ENCODE results near the gene OVCA2. TPM values are rescaled to one million over a fixed set of nuclear protein-coding genes. Genes with fewer than 3 reads are reported as not detected.
"Not testable (repeated sequence)": the region's sequence is repeated elsewhere in the genome, so short reads cannot be mapped to it uniquely, and the experiment has no call there.

Gene OVCA2
- total RNA-seq, 1 donor from 2014 or later = 32.7 TPM

DNA sequence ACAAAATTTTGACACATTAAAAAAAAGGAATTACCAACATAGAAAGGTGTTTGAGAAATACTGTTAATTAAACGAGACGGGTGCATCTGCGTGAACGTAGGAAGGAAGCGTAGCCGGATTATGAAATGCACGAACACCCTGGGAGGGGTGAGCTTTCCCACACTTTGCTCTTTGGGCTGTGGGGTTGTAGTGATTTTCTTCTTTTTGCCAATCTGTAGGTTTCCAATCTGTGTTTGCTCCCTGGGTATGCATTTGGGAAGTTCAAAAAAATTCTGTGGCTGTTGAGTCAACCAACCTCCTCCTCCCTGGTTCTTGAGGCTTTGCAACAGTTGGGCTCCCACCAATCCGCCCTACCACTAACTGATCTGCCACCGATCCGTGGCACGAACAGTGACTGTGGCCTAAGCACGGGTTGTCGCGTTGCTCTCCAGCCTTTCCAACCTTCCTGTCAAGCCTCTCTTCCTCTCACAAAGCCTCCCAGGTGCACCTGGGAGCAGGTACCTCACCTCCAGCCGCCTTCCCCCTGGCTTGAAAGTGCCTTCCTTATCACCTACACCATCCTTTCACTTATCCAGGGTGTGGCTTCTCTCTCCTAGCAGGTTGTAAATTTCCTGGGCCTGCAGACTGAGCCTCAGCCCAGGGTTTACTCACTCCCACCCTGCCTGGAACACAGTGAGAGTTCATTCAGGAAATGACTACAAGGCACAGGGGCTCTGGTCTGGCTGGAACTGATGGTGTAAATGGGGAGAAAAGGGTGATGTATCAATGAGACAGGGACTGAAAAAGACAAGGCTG, 33.3 kb upstream of the OVCA2 start:
- Mint-ChIP-seq H3K27ac (ENCODE audit: unreplicated experiment) (no peak overlapping the region), H3K4me3 (ENCODE audit: unreplicated experiment) (no peak overlapping the region), H3K36me3 (ENCODE audit: low read depth, unreplicated experiment) (no peaks in the 10 kb centered on the region), H3K27me3 (ENCODE audit: unreplicated experiment) (peaks cover 8% of the 10 kb centered on the region), H3K9me3 (ENCODE audit: unreplicated experiment) (no peaks in the 10 kb centered on the region), H3K4me1 (ENCODE audit: unreplicated experiment) (no peaks in the 10 kb centered on the region)
- TF ChIP-seq, protein P1, sequence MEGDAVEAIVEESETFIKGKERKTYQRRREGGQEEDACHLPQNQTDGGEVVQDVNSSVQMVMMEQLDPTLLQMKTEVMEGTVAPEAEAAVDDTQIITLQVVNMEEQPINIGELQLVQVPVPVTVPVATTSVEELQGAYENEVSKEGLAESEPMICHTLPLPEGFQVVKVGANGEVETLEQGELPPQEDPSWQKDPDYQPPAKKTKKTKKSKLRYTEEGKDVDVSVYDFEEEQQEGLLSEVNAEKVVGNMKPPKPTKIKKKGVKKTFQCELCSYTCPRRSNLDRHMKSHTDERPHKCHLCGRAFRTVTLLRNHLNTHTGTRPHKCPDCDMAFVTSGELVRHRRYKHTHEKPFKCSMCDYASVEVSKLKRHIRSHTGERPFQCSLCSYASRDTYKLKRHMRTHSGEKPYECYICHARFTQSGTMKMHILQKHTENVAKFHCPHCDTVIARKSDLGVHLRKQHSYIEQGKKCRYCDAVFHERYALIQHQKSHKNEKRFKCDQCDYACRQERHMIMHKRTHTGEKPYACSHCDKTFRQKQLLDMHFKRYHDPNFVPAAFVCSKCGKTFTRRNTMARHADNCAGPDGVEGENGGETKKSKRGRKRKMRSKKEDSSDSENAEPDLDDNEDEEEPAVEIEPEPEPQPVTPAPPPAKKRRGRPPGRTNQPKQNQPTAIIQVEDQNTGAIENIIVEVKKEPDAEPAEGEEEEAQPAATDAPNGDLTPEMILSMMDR (IDR thresholded peaks at IDR 0.05; ENCODE audit: unreplicated experiment) = no peak
- no peak for DNase-seq (ENCODE audit: low spot score)

GRCh38 chr17:2009737-2010136, 32.1 kb upstream of the OVCA2 start:
- H3K9me3 Mint-ChIP-seq (ENCODE audit: unreplicated experiment) = no peaks in the 10 kb centered on the region
- H3K4me1 Mint-ChIP-seq (ENCODE audit: unreplicated experiment) = no peaks in the 10 kb centered on the region
- TF ChIP-seq, protein P1 (IDR thresholded peaks at IDR 0.05; ENCODE audit: unreplicated experiment) = no peak
- H3K27ac Mint-ChIP-seq (ENCODE audit: unreplicated experiment) = no peak overlapping the region
- H3K27me3 Mint-ChIP-seq (ENCODE audit: unreplicated experiment) = peaks cover 8% of the 10 kb centered on the region
- peaks cover 6% of the 10 kb centered on the region for H3K36me3 Mint-ChIP-seq (ENCODE audit: low read depth, unreplicated experiment)
- DNase-seq (ENCODE audit: low spot score) = no peak
- H3K4me3 Mint-ChIP-seq (ENCODE audit: unreplicated experiment) = no peak overlapping the region

GRCh38 chr17:2011411-2012371, 30.1 kb upstream of the OVCA2 start:
- Mint-ChIP-seq H3K36me3 (ENCODE audit: low read depth, unreplicated experiment) (peaks cover 6% of the 10 kb centered on the region), H3K4me3 (ENCODE audit: unreplicated experiment) (no peak overlapping the region)

DNA sequence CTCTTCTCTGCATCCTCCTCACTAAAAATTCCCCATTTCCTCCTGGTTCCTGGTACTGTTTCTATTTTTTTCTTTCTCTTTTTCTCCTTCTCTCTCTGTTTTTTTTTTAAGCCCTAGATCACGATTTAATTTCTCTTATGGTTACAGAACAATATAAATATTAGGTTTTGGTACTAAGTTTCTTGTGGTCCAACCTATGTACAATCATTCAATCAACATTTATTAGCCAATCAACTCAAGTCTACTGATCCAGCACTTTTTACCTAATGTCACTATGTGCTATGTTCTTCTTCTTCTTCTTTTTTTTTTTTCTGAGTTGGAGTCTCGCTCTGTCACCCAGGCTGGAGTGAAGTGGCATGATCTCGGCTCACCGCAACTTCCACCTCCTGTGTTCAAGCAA, 29.3 kb upstream of the OVCA2 start:
- Mint-ChIP-seq H3K4me1 (ENCODE audit: unreplicated experiment) (no peaks in the 10 kb centered on the region), H3K27me3 (ENCODE audit: unreplicated experiment) (peaks cover 10% of the 10 kb centered on the region), H3K36me3 (ENCODE audit: low read depth, unreplicated experiment) (peaks cover 6% of the 10 kb centered on the region), H3K4me3 (ENCODE audit: unreplicated experiment) (no peak overlapping the region), H3K27ac (ENCODE audit: unreplicated experiment) (no peak overlapping the region), H3K9me3 (ENCODE audit: unreplicated experiment) (no peaks in the 10 kb centered on the region)
- DNase-seq (ENCODE audit: low spot score) = no peak
- TF ChIP-seq, protein P1 (IDR thresholded peaks at IDR 0.05; ENCODE audit: unreplicated experiment) = no peak

More at GRCh38 chr17:2011411-2012371, 30.1 kb upstream of the OVCA2 start:
- Mint-ChIP-seq H3K4me1 (ENCODE audit: unreplicated experiment) (no peaks in the 10 kb centered on the region), H3K9me3 (ENCODE audit: unreplicated experiment) (no peaks in the 10 kb centered on the region), H3K27ac (ENCODE audit: unreplicated experiment) (no peak overlapping the region), H3K27me3 (ENCODE audit: unreplicated experiment) (peaks cover 10% of the 10 kb centered on the region)
- TF ChIP-seq, protein P1 (IDR thresholded peaks at IDR 0.05; ENCODE audit: unreplicated experiment) = no peak
- DNase-seq (ENCODE audit: low spot score) = no peak

DNA sequence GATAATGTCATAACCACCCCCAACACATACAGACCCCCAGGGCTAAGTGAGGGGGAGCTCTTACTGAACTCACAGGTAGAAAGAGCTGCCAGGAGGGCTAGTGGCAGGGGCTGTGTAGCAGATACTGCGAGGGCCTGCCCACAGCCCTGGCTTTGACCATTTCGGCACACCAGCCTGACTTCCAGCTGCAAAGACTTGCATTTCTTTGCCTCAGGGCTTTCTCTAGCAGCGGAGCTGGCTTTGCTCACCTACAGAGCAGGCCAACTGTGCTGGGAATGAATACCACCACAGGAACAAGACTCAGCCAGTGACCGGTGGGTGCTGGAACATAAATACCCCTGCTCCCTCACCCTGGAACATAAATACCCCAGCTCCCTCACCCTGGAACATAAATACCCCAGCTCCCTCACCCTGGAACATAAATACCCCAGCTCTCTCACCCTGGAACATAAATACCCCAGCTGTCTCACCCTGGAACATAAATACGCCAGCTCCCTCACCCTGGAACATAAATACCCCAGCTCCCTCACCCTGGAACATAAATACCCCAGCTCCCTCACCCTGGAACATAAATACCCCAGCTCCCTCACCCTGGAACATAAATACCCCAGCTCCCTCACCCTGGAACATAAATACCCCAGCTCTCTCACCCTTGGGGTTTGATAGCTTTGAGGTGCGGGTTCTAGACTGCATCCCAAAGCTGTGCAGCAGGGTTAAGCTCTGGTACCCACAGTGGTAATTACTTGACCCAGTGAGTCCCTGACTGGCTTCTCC, 28.4 kb upstream of the OVCA2 start:
- H3K27ac Mint-ChIP-seq (ENCODE audit: unreplicated experiment) = not testable (repeated sequence)
- H3K27me3 Mint-ChIP-seq (ENCODE audit: unreplicated experiment) = peaks cover 17% of the 10 kb centered on the region

More for the DNA sequence above, 28.4 kb upstream of the OVCA2 start:
- H3K4me3 Mint-ChIP-seq (ENCODE audit: unreplicated experiment); H3K4me1 Mint-ChIP-seq (ENCODE audit: unreplicated experiment); H3K36me3 Mint-ChIP-seq (ENCODE audit: low read depth, unreplicated experiment); H3K9me3 Mint-ChIP-seq (ENCODE audit: unreplicated experiment); DNase-seq (ENCODE audit: low spot score): not testable (repeated sequence)
